IPS-18c (cell line): ENCODE data around the gene RNF215.
"Not testable (repeated sequence)": the region's sequence is repeated elsewhere in the genome, so short reads cannot be mapped to it uniquely, and the experiment has no call there.

ENCODE experiments used
- H3K4me3 ChIP-seq: 2 replicates; pipeline ENCODE4 v1.7.0; 2013; ENCODE audit warnings: low read depth, mild to moderate bottlenecking, low read length, moderate library complexity; ENCODE audit not compliant: insufficient read depth
- H3K9me3 ChIP-seq: one replicate; pipeline ENCODE4 v1.6.1; 2013; ENCODE audit warnings: mild to moderate bottlenecking, low read length, moderate library complexity; ENCODE audit not compliant: control insufficient read depth, insufficient read depth

Gene RNF215

DNA sequence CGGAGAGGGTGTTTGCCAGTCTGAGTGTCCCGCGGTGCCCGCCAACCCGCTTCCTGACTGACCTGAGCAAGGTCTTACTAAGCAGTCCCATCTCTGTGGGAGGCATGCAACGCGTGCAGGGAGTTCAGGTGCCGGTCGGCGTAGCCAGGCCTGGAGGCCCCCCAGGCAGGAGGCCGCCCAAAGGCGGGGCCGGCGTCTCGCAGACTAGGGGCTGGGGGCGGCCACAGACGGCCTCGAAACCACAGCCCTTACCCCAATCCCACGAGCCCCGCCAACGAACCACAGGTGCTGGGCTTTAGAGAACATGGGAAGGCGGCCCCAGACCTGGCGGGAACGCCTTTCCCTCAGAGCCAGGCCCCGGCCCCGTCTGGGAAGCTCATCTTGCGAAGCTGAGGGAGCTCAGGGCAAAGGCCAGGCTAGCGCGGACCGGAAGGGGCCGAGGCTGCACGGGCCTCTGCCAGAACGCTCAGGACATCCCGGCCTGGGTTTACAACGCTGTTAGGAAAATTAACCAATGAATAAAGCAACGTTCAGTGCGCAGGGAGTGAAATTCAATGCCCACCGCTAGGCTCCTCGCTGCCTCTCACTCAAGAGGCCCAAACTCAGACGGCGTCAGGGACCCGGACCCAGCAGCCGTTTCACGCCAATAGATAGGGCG, 36.2 kb upstream of the RNF215 start:
- no peaks in the 10 kb centered on the region for H3K9me3 ChIP-seq
- peak overlapping the region; percentile 90 for H3K4me3 ChIP-seq

DNA sequence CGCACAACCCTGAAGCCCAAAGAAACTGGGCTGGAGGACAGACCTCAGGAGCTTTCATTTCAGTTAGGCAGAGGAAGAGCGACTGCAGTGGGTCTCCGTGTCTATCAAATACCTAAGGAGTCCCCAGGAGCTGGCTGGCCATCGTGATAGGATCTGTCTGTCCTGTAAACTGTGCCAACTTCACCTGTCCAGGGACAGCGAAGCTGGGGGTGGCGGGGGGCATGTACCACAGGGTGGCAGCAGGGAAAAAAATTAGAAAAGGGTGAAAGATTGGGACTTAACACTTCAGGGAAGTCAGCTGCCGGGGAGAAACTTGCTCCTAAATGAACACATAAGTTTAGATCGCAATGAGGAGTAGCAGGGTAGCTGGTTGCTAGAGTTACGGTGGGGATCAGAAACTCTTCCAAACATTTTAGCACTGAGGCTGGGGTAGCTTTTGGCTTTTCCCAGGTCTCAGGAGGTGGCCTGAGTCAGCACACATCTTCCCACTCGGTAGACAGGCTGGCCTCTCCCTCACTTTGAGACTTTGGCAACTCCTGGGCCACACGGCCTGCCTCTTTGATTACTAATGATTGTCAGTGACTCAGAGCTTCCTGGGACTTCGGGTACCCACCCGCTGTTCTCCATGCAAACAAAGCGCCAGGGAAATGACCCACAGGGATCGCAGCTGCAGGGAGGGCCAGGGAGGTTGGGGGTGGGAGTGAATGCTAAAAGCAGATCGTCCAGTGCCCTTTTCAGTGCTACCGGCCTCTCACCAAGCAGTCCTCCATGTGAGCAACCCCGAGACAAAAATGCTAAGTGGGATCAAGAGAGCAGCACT, 35.5 kb upstream of the RNF215 start:
- Histone ChIP-seq H3K4me3 (peak overlapping the region; percentile 90), H3K9me3 (no peaks in the 10 kb centered on the region)

DNA sequence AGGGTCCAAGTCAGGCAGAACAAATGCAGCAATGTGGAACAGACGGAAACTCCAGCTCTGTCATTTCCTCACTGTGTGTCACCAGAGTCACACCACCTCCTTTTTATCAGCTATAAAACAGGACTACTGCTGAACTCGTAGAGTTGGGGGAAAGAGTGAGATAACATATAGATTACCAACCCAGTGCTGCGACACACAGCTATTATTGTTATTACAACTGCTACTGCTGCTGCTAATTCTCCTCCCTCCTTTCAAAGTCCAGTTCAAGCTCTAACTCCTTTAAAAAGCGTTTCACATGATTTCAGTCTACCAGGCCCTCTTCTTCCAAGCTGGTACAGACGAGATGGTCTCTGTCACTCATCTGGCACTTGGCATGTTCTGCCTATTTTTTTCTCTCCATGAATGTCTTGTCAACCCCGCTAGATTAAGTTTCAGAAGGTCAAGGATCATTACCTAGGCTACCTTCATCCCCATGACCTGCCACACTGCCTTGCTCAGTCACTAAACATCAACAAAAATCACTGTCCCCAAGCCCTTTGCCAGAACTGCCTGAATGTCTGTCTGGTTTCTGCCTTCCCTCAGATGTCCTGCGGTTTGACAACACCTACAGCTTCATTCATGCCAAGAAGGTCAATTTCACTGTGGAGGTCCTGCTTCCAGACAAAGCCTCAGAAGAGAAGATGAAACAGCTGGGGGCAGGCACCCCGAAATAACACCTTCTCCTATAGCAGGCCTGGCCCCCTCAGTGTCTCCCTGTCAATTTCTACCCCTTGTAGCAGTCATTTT, 34.7 kb upstream of the RNF215 start:
- H3K4me3 ChIP-seq: no peak overlapping the region
- no peaks in the 10 kb centered on the region for H3K9me3 ChIP-seq

DNA sequence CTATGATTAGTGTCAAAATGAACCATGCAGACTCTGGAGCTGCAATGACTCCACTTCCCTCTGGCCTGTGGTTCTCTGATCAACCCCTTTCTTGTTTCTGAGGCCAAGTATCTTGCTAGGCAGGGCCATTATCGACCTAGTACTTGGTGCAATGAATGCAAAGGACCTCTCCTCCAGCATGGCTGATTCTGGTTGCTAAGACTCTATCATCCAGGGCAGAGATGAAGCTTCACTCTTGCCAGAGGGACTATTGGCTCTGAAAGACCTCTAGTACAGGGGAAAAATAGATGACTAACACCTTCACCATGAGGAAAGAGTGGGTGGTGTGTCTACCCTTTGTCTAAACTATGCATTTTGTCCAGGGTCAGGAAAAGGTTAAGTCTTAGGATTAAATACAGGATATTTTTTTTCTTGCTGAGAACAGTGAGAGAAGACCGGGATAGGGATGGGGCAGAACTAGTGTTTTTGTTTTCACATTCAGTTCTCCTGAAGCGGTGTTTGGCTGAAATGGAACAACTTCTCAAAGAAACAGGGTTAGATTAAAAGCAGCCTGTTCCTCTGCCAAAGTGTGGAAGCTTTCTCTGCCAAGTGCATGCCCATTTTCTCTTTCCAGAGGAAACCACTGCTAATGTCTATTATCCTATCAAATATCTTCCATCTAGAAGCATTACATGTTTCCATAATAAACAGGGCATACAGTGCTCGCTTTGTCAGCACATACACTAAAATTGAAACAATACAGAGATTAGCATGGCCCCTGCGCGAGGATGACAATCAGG, 33.3 kb upstream of the RNF215 start:
- Histone ChIP-seq H3K4me3 (no peak overlapping the region), H3K9me3 (no peaks in the 10 kb centered on the region)

DNA sequence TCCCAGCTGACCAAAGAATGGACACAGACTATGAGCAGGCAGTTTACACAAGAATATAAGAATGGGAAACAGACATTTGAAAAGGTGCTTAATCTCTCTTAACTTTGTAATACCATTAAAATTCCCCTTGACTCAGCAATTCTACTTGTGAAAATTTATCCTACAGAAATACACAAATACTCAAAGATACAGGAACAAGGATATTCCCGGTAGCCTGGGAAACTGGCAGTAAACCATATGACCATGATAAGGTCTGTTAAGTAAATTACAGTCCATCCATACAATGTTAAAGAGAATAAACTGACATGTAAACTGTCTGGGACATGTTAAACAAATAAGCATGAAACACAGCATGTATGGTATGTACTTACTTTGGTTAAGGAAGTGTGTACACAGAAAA, 29.6 kb upstream of the RNF215 start:
- Histone ChIP-seq H3K9me3 (no peaks in the 10 kb centered on the region), H3K4me3 (no peak overlapping the region)

DNA sequence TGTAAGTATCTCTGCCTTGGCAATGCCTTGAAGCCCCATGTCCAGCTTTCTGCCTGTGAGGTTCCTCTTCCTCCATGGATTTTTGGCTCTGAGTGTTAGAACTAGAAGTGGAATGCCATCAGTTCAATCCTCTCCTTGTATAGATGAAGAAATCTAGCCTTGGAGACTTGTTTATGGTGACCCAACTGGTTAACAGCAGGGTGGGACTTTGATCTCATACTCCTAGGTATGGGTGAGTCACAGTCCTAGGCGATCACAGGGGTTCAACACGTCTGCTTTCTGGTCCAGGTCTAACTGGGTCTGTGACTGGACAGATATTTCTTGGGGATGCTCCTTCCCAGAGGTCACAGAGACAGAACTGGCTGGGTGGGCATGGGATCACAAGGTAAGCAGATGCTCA, 29.2 kb upstream of the RNF215 start:
- no peaks in the 10 kb centered on the region for H3K9me3 ChIP-seq
- no peak overlapping the region for H3K4me3 ChIP-seq

DNA sequence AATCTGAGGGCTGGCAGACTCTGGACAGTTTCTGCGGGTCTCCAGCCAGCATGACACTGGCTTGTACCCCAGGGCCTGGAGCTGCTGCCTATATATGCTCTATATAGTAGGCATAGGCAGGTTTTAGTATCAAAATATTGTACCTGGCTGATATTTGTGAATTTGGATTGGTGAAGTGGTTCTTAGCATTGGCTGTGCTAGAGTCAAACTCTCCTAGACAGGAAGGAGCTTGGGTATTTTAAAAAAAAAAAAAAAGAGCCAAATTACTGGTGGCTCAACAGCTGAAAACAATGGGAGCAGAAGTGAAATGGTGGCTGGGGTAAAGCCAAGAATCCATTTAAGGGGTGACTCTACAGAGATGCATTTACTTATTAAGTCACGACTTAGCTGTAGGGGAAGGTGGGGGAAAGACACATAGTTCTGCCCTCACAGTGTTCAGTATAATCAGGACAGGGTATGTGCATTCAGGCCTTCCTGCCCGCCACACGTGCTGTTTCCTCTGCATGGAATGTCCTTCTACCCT, 27.4 kb upstream of the RNF215 start:
- H3K9me3 ChIP-seq: no peaks in the 10 kb centered on the region
- H3K4me3 ChIP-seq: no peak overlapping the region

DNA sequence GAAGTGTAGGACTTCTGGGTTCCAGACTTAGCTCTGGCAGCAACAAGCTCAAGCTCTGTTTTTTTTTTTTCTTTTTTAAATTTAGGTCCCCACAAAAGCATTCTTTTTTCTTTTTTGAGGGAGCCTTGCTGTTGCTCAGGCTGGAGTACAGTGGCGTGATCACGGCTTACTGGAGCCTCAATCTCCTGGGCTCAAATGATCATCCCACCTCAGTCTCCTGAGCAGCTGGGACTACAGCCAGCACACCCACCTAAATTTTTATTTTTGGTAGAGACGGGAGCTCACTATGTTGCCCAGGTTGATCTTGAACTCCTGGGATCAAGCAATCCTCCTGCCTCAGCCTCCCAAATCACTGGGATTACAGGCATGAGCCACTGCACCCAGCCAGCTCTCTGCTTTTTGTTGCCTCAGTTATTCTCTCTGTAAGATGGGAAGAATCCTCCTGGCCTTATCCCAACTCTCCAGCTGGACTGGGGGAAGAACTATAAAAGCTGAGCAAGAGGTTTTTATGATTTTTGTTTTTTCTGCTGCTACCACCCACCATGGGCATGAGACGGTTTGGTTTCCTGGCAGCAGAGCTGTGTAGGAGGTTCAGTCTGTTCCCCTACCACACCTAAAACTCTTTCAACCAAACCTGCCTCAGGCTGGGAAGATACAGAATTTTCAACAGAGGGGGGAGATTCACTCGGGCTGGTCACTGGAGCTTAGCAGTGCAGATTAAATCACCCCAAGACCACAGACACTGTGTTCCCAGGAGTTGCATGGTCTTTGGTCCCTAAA, 26.7 kb upstream of the RNF215 start:
- H3K9me3 ChIP-seq: no peaks in the 10 kb centered on the region
- no peak overlapping the region for H3K4me3 ChIP-seq

DNA sequence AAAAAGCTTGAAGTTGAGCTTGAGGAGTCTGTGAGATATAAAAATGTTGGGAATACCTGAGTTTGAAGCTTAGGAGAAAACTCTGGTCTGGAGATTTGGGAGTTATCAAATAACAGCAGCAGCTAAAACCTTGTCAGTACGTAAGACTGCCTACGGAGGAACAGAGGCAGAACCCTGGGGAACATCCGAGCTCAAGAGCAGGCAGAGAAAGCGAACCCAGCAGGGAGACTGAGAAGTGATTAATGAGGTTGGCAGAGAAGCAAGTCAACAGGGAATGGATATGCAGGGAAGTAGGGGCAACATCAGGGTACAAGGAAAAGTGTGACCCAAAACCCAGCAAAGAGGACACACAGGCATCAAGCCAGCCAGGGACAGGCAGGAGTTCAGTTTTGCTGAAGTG, 25.8 kb upstream of the RNF215 start:
- H3K9me3 ChIP-seq: no peaks in the 10 kb centered on the region

DNA sequence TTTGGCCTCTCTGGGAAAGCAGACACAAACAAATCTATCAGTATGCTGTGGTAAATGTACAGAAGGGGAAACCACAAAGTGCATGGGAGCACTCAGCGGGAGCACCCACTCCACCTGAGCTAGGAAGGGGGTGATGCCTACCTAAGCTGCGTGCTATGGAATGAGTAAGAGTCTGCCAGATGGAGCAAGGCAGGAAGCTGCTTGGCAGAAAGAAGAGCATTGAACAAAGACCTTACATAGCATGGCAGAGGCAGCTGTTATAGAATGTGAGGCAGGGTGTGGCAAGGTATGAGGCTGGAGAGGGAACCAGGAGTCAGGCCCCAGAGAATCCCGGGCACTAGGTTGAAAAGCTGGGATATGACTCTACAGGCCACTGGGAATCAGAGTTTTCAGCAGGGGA, 24.6 kb upstream of the RNF215 start:
- H3K9me3 ChIP-seq: no peaks in the 10 kb centered on the region
- no peak overlapping the region for H3K4me3 ChIP-seq

More for the DNA sequence above, 25.8 kb upstream of the RNF215 start:
- no peak overlapping the region for H3K4me3 ChIP-seq

DNA sequence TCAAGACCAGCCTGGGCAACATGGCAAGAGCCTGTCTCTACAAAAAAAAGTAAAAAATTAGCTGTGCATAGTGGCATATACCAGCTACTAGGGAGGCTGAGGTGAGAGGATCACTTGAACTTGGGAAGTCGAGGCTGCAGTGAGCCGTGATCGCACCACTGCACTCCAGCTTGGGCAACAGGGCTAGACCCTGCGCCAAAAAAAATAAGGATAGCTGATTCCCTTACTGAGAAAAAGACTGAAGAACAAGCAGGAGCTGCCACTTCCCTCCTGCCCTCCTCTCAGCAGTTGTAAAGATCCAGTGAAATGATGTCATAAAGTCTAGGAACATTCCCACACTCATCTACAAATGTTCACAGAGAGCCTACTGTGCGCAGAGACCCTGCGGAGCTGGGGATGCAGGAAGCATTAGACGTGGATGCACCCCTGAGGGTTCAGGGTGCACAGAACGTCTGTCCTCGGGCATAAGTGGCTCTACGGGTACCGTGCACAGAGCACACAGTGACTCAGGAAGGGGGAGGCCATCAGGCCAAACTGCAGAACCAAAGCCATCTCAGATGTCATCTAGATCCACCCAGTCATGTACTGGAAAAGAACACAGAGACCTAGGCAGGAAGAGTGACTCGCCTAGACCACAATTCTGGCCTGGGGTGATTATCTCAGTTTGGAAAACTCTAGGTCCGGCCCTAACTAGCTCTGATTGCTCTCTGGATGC, 21.3 kb upstream of the RNF215 start:
- no peak overlapping the region for H3K4me3 ChIP-seq
- H3K9me3 ChIP-seq: no peaks in the 10 kb centered on the region

DNA sequence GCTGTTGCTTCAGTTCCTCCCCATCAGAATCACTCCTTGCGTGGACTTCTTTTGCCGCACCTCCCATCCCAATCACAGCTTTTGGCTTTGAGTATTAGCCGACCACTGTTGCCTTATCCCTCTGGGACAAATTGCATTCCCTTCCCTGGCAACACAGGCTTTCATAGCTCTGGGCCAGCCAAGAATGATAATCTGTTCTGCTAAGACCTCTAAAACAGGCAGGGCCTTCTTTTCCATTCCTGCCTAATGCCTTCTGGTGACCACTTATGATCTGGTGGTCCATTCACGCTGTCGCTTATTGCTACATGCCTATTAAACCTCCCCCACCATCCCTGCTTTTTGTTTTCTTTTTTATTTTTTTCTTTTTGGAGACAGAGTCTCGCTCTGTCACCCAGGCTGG, 19.2 kb upstream of the RNF215 start:
- H3K9me3 ChIP-seq: no peaks in the 10 kb centered on the region
- no peak overlapping the region for H3K4me3 ChIP-seq

DNA sequence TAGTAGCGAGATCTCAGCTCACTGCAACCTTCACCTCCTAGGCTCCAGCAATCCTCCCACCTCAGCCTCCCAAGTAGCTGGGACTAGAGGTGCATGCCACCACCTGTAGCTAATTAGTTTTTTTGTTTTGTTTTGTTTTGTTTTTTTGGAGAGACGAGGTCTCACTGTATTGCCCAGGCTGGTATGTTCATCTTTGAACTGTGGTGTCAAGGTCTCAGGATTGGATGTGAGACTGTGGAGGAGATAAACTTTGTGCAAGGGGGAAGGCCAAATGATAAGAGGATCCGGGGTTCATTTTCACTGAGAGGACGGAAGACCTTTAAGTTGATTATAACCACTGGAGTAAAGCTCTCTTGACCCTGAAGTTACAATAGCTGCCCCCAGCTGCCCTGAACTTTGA, 18.5 kb upstream of the RNF215 start:
- Histone ChIP-seq H3K4me3 (no peak overlapping the region), H3K9me3 (no peaks in the 10 kb centered on the region)

DNA sequence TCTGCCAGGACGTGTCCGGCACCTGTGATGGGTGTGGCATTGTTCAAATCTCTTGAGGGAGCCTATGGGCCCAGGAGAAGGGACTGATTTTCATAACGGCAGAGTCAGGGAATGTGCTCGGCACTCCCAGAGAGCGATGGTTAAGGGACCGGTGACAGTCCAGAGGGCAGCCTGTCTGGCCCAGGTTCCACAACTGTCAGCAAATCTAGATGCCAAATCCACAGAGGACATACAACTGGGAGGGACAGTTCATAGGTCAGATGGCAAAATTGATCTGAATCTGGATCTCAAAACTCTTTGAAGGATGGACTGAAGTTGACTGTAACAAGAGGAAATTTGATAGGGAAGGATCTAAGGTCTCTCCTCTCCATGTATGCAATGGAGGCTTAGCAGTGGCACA, 17.1 kb upstream of the RNF215 start:
- H3K9me3 ChIP-seq: no peaks in the 10 kb centered on the region
- no peak overlapping the region for H3K4me3 ChIP-seq

DNA sequence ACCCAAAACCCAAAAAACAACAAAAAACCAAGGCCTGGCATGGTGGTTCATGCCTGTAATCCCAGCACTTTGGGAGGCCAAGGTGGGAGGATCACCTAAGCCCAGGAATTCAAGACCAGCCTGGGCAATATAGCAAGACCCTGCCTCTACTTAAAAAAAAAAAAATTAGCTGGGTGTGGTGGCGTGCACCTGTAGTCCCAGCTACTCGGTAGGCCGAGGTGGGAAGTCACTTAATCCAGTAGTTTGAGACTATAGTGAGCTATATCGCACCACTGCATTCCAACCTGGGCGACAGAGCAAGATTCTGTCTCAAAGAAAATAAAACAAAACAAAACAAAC, 15.5 kb upstream of the RNF215 start:
- not testable (repeated sequence) for H3K4me3 ChIP-seq

More for the DNA sequence above, 15.5 kb upstream of the RNF215 start:
- not testable (repeated sequence) for H3K9me3 ChIP-seq
